Amygdala (tissue), 56 donors: ENCODE results near the gene CNDP1.
A peak's percentile ranks its signal among the peaks of the same experiment; 100 is the strongest.

Experiments used
- DNase-seq, 56 donors: peaks; one replicate each; lab custom pipeline; 2025; lab: John Stamatoyannopoulos, UW

The CNDP1 gene

GRCh38 chr18:74571895-74572680 lies 37.8 kb downstream of the CNDP1 start:
- DNase-seq, result no peak

DNA sequence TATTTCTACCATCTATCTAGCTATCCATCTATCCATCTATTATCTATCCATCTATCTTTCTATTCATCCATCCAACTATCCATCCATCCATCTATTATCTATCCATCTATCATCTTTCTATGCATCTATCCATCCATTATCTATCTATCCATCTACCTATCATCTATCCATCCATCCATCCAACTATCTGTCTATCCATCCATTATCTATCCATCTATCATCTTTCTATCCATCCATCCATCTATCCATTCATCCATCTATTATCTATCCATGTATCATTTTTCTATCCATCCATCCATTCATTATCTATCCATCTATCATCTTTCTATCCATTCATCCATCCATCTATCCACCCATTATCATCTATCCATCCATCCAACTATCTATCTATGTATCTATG lies 38.8 kb downstream of the CNDP1 start:
- DNase-seq, result no peak

- DNase-seq, result no peak
Measured at GRCh38 chr18:74574916-74575315, 40.6 kb downstream of the CNDP1 start.

- no peak for DNase-seq
Measured at GRCh38 chr18:74577019-74577418, 42.7 kb downstream of the CNDP1 start.

- DNase-seq, result no peak
Measured at GRCh38 chr18:74579496-74580065, 45.3 kb downstream of the CNDP1 start.

- no peak for DNase-seq
Measured at GRCh38 chr18:74582642-74583041, 48.3 kb downstream of the CNDP1 start.

- DNase-seq, result no peak
Measured at GRCh38 chr18:74587441-74587840, 53.1 kb downstream of the CNDP1 start.

DNA sequence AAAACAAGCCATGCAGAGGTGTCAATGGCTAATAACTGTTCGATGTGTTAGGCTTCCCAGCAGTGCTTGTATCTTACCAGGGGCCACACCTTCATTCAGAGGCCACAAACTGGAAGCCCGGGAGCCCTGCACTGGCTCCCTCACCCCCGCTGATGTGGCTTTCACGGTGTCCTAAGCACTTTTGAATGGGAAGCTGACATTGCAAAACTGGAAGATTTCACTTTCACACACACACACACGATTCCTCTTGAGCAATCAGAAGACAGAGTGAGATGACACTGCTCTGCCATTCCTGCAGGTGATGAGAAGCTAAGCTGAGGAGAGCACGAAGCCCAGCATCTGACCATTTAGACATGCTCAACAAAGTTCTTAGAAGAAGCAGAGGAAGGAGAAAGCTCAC lies 54.7 kb downstream of the CNDP1 start:
- DNase-seq, result no peak

- DNase-seq, result no peak
Measured at GRCh38 chr18:74589811-74590210, 55.5 kb downstream of the CNDP1 start.

GRCh38 chr18:74590671-74591070 lies 56.4 kb downstream of the CNDP1 start:
- DNase-seq, result no peak

DNA sequence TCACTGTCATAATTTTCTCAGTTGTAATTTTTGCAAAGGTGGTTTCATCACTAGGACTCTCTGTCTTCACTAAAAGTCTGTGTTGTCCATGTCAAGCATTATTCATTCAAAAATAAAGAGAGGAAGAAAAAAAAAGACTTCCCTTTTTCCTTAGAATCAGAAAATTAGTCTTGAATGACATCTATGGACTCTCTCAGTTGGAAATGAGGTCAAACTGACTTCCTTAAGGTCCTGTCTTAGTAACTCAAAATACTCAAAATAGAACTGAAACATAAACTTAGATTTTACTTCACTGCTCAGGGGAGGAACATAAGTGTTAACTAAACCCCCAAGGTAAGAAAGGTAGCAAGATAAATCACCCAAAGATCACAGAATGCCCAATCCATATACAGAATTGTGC lies 61.1 kb downstream of the CNDP1 start:
- DNase-seq, result no peak

DNA sequence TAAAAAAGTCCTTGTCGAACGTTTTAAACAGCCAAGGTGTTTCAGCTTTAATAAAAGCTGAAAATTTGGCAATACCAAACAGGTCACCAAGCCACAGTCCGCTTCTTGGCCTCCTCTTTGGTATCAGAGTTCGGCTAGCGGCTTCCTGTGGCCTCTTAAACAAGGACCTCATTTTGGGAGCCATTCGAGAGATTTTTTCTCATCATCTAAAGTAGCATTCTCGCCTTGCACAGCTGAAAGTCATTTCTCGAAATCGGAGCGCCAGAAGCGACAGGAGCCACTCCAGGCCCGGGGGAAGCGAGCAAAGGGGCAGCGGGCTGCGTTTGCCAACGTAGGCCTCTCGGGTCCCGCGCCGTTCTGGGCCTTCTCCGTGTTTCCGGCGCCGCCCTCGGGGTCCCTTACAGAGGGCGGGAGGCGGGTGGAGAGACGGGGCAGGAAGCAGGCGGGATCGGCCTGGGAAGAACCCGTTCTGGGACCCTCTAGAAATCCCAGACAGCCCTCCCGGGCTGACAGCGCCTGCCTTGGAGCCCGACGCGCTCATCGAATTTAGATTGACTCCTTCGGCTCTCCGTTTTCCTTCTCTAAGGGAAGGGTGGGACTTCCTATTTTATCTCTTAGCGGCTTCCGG lies 62.8 kb downstream of the CNDP1 start:
- DNase-seq, result peak in 50 of 56 donors; percentile 35 to 92 (median 73)

DNA sequence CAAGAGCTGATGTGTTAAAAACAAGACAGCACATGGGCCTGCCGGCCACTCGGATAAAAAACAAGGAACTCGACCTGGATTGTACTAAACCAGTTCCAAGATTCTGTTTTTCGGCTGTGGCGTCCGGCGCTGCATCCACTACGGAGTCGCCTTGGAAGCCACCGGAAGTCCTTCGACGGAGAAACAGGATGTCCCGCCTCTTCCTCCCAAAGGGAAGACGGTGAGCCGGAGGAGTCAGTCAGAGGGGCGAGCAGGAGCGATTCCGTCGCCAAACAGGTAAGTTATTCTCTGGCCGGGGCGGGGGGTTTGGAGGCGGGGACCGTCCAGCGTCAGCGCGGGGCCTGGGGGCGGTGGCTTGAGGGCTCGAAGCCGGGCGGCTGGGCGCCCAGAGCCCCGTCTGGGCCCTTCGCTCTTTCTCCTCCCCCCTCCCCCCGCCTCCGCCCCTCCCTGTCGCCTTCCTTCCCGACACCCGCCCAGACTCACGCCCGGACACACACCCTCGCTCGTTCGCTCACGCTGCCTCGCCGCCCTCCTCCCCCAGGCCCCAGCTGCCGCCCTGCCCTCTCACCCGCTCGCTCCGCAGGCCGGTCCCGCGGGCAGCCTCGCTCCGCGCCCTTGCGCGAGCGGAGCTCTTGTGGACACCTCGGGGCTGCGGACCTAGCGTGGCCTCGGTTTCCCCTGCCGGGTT lies 63.5 kb downstream of the CNDP1 start, which contains the start of gene ZNF407:
ZNF407 (plus strand) TSS at position 209 of the 688 bp plus-strand sequence. CDS start 33,150 bp downstream, outside the sequence.
- peak; percentile 57 to 98 (median 87) for DNase-seq

- DNase-seq, result peak in 25 of 56 donors; percentile 17 to 74 (median 52)
Measured at GRCh38 chr18:74598350-74599001, 64.2 kb downstream of the CNDP1 start.

GRCh38 chr18:74604361-74604760 lies 70.1 kb downstream of the CNDP1 start:
- DNase-seq, result no peak

GRCh38 chr18:74604774-74605173 lies 70.5 kb downstream of the CNDP1 start:
- DNase-seq, result no peak

GRCh38 chr18:74608681-74609080 lies 74.4 kb downstream of the CNDP1 start:
- no peak for DNase-seq

- no peak for DNase-seq
Measured at GRCh38 chr18:74609535-74609934, 75.2 kb downstream of the CNDP1 start.

DNA sequence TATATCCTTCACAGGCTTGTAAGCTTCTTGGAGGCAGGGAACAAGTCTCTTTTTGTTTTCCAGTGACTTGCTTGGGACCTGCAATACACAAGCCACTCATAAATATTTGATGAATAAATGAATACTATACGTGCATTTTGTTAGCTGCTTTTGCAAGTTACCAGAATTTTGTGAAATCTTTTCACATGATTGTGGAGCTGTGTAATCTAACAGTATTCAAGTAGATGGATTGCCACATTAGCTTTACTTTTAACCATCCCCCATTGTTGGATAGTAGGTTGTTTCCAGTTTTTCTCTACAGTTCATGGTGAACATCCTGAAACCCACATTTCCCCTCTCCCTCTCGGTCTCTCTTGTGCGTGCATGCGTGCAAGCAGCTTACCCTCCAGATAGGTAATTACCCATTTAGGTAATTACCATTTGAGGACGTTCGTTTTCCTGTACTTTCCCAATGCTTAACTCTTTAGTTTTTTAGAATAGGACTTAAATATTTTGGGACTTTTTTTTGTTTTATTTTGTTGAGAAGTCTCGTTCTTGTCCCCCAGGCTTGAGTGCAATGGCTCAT lies 75.8 kb downstream of the CNDP1 start:
- DNase-seq, result no peak

GRCh38 chr18:74610860-74611259 lies 76.6 kb downstream of the CNDP1 start:
- DNase-seq, result no peak
